Spleen (tissue), 7 donors: ENCODE data around the gene ELP2.

Source experiments
- POLR2AphosphoS5 ChIP-seq, 3 donors: sonication (generic); formaldehyde crosslinking; IDR thresholded peaks; one replicate each; pipeline ENCODE4 v1.5.1; 2017; ENCODE audit warnings: antibody characterized with exemption in 3 of 3
- TF ChIP-seq, protein P1 (sequence below), 11 experiments: fragments of 200-600 bp in 7 of 11; fragments of 450-650 bp in 4 of 11; sonication (generic) in 4 of 11; IDR thresholded peaks in 8 of 11; conservative IDR thresholded peaks in 3 of 11; 1 replicate in 7 of 11; 2 replicates in 4 of 11; pipeline versions ENCODE4 v1.4.0 to v1.8.0; 2016 to 2021; ENCODE audit warnings: antibody characterized with exemption in 11 of 11, inconsistent platforms in 4 of 11, mild to moderate bottlenecking in 1 of 11
- donor health status: DM: no; HTN: no; CAD: no; lungs with moderate emphysema.
- donor health status: DM: no; HTN: no; CAD: no.
- donor health status: DM: no; HTN: no; CAD: no.

DNA sequence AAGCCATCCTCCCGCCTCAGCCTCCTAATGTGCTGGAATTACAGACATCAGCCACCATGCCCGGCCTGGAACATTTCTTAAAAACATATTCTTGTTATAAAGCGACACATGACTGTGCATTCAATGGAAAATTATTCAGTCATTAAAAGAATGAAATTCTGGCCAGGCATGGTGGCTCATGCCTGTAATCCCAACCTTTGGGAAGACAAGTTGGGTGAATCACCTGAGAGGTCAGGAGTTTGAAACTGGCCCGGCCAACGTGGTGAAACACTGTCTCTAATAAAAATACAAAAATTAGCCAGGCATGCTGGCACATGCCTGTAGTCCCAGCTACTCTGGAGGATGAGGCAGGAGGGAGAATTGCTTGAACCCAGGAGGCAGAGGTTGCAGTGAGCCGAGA is 40.7 kb upstream of the ELP2 start:
- TF ChIP-seq, protein P1, sequence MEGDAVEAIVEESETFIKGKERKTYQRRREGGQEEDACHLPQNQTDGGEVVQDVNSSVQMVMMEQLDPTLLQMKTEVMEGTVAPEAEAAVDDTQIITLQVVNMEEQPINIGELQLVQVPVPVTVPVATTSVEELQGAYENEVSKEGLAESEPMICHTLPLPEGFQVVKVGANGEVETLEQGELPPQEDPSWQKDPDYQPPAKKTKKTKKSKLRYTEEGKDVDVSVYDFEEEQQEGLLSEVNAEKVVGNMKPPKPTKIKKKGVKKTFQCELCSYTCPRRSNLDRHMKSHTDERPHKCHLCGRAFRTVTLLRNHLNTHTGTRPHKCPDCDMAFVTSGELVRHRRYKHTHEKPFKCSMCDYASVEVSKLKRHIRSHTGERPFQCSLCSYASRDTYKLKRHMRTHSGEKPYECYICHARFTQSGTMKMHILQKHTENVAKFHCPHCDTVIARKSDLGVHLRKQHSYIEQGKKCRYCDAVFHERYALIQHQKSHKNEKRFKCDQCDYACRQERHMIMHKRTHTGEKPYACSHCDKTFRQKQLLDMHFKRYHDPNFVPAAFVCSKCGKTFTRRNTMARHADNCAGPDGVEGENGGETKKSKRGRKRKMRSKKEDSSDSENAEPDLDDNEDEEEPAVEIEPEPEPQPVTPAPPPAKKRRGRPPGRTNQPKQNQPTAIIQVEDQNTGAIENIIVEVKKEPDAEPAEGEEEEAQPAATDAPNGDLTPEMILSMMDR (IDR thresholded peaks at IDR 0.05 in 8 of 11, conservative IDR thresholded peaks at IDR 0.05 in 3 of 11), result no peak
- no peak for TF ChIP-seq POLR2AphosphoS5 (IDR thresholded peaks at IDR 0.05)
